ENCODE data around the gene ENG. TPM values are rescaled to one million over a fixed set of nuclear protein-coding genes. Genes with fewer than 3 reads are reported as not detected.

Gene ENG
- total and polyA plus RNA-seq, 2 of the 4 experiments (the other 2 are of a cell fraction) = 3.6 to 83.3 TPM

DNA sequence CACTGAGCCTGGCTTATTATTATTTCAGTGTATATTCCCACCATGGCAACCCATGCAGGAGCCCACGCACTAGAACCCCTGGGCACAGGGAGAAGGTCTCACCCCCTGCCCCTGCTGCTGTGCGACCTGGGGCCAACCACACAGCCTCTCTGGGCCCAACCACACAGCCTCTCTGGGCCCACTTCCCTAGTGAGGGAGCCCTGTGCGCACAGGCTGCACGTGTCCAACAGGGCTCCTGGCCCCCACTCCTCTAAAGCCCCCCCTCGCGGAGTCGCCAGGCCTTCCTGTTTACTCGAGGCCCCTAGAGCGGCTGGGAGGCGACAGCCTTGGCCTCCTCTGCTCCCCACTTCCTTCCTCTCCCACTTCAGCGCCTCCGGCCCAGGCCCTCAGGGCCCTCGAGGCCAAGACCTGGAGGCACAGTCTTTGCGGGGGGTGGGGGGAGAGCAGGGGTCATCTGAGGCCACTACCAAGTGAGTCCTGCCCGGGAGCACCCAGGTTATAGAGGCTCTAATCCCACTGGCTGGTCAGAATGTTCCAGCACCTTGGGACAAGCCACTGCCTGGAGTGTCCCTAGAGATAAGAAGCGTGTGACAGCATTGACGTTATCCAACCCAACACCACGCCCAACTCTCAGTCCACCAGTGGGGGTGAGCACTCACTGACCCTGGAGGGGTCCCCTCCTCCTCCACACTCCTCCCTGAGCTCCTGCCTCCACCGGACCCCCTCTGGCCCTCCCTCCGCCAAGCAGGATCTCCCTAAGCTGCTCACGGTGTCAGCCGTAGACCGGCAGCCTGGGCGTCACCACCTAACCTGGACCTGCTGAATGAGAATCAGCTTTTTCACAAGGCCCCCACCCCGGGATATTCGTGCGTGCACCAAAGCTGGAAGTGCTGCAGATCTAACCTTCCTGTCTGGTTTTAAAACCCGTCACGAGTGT, 7.9 kb upstream of the ENG start (continued):
- TF ChIP-seq BHLHE40 (IDR thresholded peaks at IDR 0.05; ENCODE audit: low read depth, low read length) = no peak

DNA sequence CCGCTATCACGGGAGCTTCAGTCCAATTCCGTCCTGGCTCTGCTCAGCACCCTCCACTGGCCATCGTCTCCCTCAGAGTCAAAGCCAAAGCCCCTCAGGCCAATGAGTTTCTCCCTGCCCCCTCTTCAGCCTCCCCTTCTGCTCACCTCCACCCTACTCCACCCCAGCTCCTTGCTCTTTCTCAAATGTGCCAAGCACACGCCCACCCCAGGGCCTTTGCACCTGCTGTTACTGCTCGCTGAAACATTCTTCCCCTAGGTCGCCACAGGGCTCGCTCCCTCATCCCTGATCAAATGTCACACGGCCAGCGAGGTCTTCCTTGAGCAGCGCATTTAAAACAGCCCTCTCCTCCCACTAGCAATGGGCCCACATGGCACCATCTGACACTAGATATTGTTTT, 6.3 kb upstream of the ENG start:
- BruUV-seq (replicated peaks) = no TSS peak
- no peaks in the 10 kb centered on the region for H3K4me1 ChIP-seq (ENCODE audit: control insufficient read depth, insufficient read depth, low read length)
- ATAC-seq (ENCODE audit: low read depth) (no peak), DNase-seq (no peak)
- intact Hi-C loops (cut with micrococcal nuclease) (no loop called here), in situ Hi-C loops (cut with MboI; ENCODE audit: low sequenced_read_pairs) (no loop called here), dilution Hi-C loops (cut with HindIII; ENCODE audit: low sequenced_read_pairs, unreplicated experiment) (no loop called here)
- ChIA-PET POLR2A (ENCODE audit: unreplicated experiment) (no interaction called here), CTCF (no interaction called here)
- H2BK5ac ChIP-seq (ENCODE audit: low read depth, low read length, poor library complexity, severe bottlenecking) = no peak overlapping the region
- H2AK5ac ChIP-seq (ENCODE audit: low read depth, low read length) = 0 out of 2 replicates have a peak overlapping the region, but pooled peaks have one; percentile 8
- H3K9me1 ChIP-seq (ENCODE audit: insufficient read depth, low read length) = peaks cover 4% of the 10 kb centered on the region; the same call in 1 of the 2 replicates
- H3K18ac ChIP-seq (ENCODE audit: low read depth, low read length) = no peak overlapping the region
- no peak overlapping the region for H4K91ac ChIP-seq (ENCODE audit: insufficient read depth, low read depth, low read length)
- H2BK20ac ChIP-seq (ENCODE audit: low read depth, low read length) = no peak overlapping the region
- H4K20me1 ChIP-seq (ENCODE audit: insufficient read depth, low read length) = no peaks in the 10 kb centered on the region
- no peaks in the 10 kb centered on the region for H3K27me3 ChIP-seq (ENCODE audit: control insufficient read depth, insufficient read depth, low read length)
- H3K4me3 ChIP-seq (ENCODE audit: insufficient read depth, low read depth, low read length) = no peak overlapping the region
- H4K5ac ChIP-seq (ENCODE audit: low read depth, low read length) = no peak overlapping the region
- H2AK9ac ChIP-seq (replicated peaks; ENCODE audit: low read depth, low read length, poor library complexity) = peak overlapping the region; percentile 65
- 100% methylated on average over 2 of the region's 11 CpGs; no CpG with 5 or more reads in 1 of the 2 experiments for WGBS, 2 experiments (ENCODE audit: extremely low coverage in 2 of 2, insufficient read length in 1 of 2)
- H2BK120ac ChIP-seq (ENCODE audit: low read depth, low read length) = no peak overlapping the region
- no peak overlapping the region for H3K14ac ChIP-seq (replicated peaks; ENCODE audit: low read depth, low read length)
- no peak overlapping the region for H3K4me2 ChIP-seq (ENCODE audit: low read depth, low read length)
- no peaks in the 10 kb centered on the region; the same call in 1 of the 2 replicates for H3K36me3 ChIP-seq (ENCODE audit: control insufficient read depth, insufficient read depth, low read length)
- no peaks in the 10 kb centered on the region for H3K9me3 ChIP-seq (ENCODE audit: control insufficient read depth, insufficient read depth, low read length)
- H3K4ac ChIP-seq (ENCODE audit: low read depth, low read length) = no peak overlapping the region
- H2AFZ ChIP-seq (replicated peaks; ENCODE audit: low read length, poor library complexity) = no peak overlapping the region
- no peak overlapping the region for H3K9ac ChIP-seq (ENCODE audit: low read depth, low read length)
- H4K8ac ChIP-seq (ENCODE audit: low read depth in 2 of 2, low read length in 2 of 2) = no peak overlapping the region
- no peaks in the 10 kb centered on the region for H3K79me1 ChIP-seq (ENCODE audit: low read depth in 1 of 2, low read length in 2 of 2)
- no peak overlapping the region for H3K27ac ChIP-seq (ENCODE audit: insufficient read depth, low read length)
- H2BK15ac ChIP-seq (ENCODE audit: low read depth, low read length) = no peak overlapping the region
- no peak overlapping the region for H3K56ac ChIP-seq (ENCODE audit: extremely low read depth, insufficient read depth, low read length)
- no peak overlapping the region for H3K23ac ChIP-seq (ENCODE audit: low read depth, low read length)
- TF ChIP-seq CHD1 (IDR thresholded peaks at IDR 0.05; ENCODE audit: low read depth, low read length) (no peak), BHLHE40 (IDR thresholded peaks at IDR 0.05; ENCODE audit: low read depth, low read length) (no peak), SMC3 (IDR thresholded peaks at IDR 0.05; ENCODE audit: low read depth, low read length) (no peak), MXI1 (IDR thresholded peaks at IDR 0.05; ENCODE audit: borderline replicate concordance, low read depth, low read length) (no peak), POLR2A (IDR thresholded peaks at IDR 0.05; ENCODE audit: low read depth, low read length) (no peak), MAZ (IDR thresholded peaks at IDR 0.05; ENCODE audit: borderline replicate concordance, low read depth, low read length) (no peak), RAD21 (IDR thresholded peaks at IDR 0.05; ENCODE audit: low read length) (no peak), CEBPB (IDR thresholded peaks at IDR 0.05; ENCODE audit: low read depth, low read length) (no peak), RFX5 (IDR thresholded peaks at IDR 0.05; ENCODE audit: low read depth, low read length) (no peak), FOS (IDR thresholded peaks at IDR 0.05; ENCODE audit: low read depth, low read length) (no peak), RCOR1 (IDR thresholded peaks at IDR 0.05; ENCODE audit: insufficient replicate concordance, low read length) (no peak)
- TF ChIP-seq, protein P1, sequence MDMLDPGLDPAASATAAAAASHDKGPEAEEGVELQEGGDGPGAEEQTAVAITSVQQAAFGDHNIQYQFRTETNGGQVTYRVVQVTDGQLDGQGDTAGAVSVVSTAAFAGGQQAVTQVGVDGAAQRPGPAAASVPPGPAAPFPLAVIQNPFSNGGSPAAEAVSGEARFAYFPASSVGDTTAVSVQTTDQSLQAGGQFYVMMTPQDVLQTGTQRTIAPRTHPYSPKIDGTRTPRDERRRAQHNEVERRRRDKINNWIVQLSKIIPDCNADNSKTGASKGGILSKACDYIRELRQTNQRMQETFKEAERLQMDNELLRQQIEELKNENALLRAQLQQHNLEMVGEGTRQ (IDR thresholded peaks at IDR 0.05; ENCODE audit: low read depth, low read length) = no peak
- TF ChIP-seq, protein P2, sequence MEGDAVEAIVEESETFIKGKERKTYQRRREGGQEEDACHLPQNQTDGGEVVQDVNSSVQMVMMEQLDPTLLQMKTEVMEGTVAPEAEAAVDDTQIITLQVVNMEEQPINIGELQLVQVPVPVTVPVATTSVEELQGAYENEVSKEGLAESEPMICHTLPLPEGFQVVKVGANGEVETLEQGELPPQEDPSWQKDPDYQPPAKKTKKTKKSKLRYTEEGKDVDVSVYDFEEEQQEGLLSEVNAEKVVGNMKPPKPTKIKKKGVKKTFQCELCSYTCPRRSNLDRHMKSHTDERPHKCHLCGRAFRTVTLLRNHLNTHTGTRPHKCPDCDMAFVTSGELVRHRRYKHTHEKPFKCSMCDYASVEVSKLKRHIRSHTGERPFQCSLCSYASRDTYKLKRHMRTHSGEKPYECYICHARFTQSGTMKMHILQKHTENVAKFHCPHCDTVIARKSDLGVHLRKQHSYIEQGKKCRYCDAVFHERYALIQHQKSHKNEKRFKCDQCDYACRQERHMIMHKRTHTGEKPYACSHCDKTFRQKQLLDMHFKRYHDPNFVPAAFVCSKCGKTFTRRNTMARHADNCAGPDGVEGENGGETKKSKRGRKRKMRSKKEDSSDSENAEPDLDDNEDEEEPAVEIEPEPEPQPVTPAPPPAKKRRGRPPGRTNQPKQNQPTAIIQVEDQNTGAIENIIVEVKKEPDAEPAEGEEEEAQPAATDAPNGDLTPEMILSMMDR (conservative IDR thresholded peaks at IDR 0.05; ENCODE audit: low read depth, low read length) = no peak
